Activated T-cell treated with anti-CD3 and anti-CD28 coated beads for 4 hours (primary cell): ENCODE results near the gene HNRNPA0.
A peak's percentile ranks its signal among the peaks of the same experiment; 100 is the strongest.

Source experiments
- DNase-seq: peaks from one replicate; pipeline ENCODE4 v3.0.0-alpha.2; 2020

Gene HNRNPA0

DNA sequence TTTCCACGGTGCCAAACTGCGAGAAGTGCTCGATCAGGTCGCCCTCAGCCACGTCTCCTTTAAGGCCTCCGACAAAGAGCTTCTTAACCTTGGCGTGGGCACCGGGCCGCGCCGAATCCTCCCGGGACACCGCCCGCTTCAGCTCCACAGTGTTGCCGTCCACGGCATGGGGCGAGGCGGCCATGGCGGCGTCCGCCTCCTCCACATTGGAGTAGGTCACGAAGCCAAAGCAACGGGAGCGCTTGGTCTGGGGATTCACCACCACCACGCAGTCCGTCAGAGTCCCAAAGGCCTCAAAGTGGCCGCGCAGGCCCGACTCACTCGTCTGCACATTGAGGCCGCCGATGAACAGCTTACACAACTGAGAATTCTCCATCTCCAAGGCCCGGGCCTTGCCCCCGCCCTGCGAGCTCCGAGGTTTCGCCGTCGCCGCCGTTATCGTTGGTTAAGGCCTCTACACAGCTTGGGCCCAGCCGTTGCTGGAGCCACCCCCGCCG lies 424 bp downstream of the HNRNPA0 start:
- no peak for DNase-seq

- DNase-seq = peak; percentile 14
These were observed 1.1 kb downstream of the HNRNPA0 start for GRCh38 chr5:137752905-137753690.

- no peak for DNase-seq
These were observed 2.2 kb downstream of the HNRNPA0 start for GRCh38 chr5:137751869-137752491.

DNA sequence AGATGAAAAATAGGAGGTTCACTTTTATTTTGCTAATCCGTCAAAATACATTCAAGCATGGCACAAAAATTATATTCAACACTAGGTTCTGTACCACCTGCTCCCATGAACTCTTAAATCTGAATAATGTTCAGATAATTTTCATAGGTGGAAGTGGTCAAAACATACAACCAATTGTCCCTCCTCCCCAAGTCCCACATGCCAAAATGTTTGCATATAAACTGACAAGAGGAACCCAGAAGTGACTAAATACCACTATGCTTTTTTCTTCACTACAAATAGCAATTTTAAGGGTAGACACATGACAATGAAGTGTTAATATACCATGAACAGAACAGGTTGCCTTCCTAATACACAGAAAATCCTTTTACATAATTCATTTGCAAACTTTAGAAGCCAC lies 3.7 kb downstream of the HNRNPA0 start:
- no peak for DNase-seq

DNA sequence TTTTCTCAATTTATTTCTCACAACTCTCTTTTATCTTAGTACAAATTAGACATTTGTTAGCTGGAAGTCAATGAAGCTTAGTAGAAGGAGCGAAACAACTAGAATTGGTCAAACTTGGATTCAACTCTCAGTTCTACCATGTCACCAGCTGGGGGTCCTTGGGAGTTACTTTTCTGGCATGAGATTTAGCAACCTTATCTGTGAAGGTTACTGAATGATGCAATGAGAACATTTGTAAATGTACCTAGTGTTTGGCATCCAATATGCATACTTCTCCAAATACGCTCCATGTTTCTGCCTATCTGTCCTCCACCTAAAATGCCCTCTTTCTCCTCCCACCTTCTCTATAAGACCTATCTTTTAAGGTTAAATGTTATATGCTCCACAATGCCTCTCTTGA lies 6.3 kb downstream of the HNRNPA0 start:
- no peak for DNase-seq

DNA sequence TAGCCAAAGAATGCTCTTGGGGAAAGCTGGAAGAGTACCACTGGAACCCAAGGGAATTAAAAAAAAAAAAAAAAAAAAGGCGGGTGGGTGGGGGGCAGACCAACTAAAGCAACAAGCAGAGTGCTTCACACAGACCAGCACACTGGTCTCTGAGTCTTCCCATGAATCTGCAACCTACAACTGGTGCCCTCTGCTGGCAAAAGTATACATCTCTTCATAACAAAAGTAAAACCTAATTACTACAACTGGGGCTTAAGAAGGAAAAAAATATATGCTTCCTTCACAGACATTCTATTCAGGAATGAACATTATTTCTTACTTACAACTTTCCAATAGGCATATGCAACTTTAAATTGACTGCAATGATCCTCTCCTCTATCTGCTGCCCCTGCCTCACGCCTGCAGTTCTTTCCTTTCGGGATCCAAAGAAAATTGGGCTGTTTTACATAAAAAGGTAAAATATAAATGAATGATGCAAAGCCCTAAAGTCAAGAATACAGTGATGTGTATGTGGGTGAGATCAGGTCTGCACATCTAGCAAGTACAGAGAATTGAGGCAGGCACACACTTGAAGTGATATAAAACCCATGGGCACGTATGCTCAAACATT lies 11.0 kb downstream of the HNRNPA0 start:
- DNase-seq = peak; percentile 56

GRCh38 chr5:137741718-137742117 lies 12.4 kb downstream of the HNRNPA0 start:
- no peak for DNase-seq

DNA sequence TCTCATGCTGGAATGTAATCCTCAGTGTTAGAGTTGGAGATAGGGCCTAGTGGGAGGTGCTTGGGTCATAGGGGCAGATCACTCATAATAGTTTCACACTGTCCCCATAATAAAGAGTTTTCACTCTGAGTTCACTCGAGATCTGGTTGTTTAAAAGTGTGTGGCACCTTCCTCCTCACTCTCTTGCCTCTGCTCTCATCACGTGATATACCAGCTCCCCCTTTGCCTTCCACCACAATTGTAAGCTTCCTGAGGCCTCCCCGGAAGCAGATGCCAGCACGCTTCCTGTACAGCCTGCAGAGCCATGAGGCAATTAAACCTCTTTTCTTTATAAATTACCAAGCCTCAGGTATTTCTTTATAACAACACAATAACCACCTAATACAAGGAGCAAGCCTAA lies 14.4 kb downstream of the HNRNPA0 start:
- no peak for DNase-seq

DNA sequence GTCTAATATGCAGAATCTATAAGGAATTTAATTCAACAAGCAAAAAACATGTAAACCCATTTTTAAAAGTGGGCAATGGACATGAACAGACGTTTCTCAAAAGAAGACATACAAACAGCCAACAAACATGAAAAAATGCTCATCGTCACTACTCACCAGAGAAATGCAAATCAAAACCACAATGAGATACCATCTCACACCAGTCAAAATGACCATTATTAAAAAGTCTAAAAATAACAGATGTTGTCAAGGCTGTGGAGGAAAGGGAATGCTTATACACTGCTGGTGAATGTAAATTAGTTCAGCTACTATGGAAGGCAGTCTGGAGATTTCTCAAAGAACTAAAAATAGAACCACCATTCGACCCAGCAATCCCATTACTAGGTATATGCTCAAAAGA lies 15.2 kb downstream of the HNRNPA0 start:
- no peak for DNase-seq

DNA sequence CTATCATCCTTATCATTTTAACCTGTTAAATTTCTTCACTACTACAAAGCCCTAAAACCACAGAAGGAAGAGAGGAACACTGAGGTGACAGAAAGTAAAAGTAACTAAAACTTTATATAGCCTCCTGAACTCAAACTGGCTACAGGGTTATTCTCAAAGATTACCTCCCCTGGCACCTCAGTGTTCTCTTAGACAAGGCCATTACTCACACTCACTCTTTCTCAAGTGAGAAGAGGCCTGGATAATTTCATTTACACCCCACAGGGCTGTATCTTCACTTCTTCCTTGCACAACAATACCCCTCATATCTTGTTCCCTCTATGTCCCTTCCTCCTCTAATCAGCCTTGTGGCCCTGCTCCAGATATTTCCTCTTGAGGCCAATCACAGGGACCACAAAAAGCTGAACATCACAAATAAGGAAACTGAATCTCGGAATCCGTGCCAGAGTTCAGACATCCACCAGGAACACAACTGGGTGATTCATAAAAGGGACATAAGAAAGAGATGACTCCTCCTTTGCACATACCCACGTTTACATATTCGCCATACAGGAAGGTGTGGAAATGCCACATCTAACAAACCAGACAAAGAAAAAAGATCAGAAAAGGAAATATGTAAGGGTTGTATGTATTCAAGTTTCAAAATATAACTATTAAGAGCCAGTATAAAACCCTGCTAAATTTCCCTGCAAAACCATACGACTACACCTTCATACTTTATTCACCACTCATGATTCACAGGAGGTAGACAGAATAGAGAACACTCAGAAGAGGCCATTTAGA lies 16.6 kb downstream of the HNRNPA0 start:
- no peak for DNase-seq

DNA sequence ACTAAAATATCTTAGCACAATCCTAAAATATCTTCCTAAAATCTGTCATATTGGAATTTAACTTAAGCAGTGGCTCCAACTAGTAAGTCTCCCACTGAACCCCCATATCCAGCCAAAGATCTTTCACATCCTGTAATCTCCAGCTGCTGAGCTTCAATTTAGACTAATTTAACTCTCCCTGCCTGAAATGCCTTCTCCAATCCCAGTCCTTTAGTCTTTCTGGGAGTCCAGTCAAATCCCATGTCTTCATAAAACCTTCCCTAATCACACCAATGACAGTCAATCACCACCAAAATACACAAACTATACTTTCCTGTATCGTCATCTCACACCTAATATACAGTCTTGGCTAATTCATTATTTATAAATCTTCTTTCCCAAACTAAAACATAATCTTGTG lies 17.7 kb downstream of the HNRNPA0 start:
- DNase-seq = no peak

- DNase-seq = peak; percentile 11
These were observed 18.4 kb downstream of the HNRNPA0 start, which contains the start of gene KLHL3 for GRCh38 chr5:137735555-137736284. Gene KLHL3 (minus strand): TSS chr5:137736089. CDS start chr5:137735646, 443 bp downstream.

- no peak for DNase-seq
These were observed 19.1 kb downstream of the HNRNPA0 start for GRCh38 chr5:137734962-137735554.

DNA sequence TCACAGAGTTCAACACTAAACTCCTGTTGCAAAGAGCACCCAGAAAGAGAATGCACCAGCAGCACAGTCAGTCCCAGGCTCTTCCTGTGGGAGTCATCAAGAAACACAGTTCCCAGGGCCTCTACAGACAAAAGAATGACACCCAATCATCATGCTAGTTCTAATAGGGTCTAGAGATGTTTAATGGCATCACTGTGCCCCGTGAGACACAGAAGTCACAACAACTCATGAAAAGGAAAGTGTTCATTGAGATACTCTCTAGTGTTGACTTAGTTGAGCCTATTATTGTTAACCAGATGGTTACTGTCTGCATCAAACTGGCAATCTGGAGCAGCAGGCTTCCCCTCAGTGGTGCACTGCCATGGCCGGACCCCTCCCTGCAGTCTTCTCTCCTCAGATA lies 19.8 kb downstream of the HNRNPA0 start:
- DNase-seq = no peak

GRCh38 chr5:137733922-137734321 lies 20.2 kb downstream of the HNRNPA0 start:
- no peak for DNase-seq

GRCh38 chr5:137733006-137733405 lies 21.2 kb downstream of the HNRNPA0 start:
- no peak for DNase-seq

- no peak for DNase-seq
These were observed 23.0 kb downstream of the HNRNPA0 start for GRCh38 chr5:137731176-137731575.

DNA sequence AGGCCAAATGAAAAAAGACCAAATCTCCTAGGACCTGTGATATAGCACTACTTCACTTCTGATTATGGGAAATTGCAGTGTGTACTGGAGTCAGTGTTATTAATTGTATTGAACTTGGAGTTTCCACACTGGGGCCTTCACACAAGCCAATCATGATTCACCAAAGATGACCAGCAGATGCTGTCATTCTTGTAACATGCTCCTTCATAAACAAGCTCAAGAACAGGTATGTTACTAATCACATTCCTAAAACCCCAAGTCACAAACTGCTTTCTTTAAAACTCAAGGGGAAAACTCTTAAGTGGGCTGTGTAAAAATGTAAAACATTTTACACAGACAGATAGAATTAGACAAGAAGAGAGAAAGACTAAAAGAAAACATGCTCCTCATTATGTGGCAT lies 23.8 kb downstream of the HNRNPA0 start:
- DNase-seq = no peak

- no peak for DNase-seq
These were observed 26.1 kb downstream of the HNRNPA0 start for GRCh38 chr5:137728048-137728447.

- no peak for DNase-seq
These were observed 26.5 kb downstream of the HNRNPA0 start for GRCh38 chr5:137727623-137728022.

DNA sequence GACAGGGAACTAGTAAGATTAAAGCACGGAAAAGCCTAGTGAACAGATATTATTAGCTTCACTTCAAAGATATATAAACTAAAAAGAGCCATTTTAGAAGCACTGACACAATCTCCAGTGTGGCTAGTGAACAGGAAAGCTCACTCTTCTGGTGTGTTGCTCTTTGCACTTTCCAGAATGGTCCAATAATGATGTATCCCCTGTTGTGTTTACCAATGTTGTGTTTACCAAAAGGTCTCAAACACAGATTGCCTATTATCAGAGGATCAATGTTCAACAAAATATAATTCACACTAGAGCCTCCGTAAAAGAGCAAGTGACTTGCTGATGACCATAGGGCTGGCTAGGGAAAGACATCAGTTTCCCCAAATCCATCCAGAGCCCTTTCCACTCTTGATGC lies 29.9 kb downstream of the HNRNPA0 start:
- DNase-seq = no peak

GRCh38 chr5:137718611-137719010 lies 35.6 kb downstream of the HNRNPA0 start:
- DNase-seq = no peak
